OCI-M2 (cell line): ENCODE measurements around the gene NECTIN1.

ENCODE experiments used
- DNase-seq: peaks from one replicate; lab custom pipeline; 2025; ENCODE audit not compliant: unreplicated experiment; lab: John Stamatoyannopoulos, UW

Gene NECTIN1

GRCh38 chr11:119676461-119677020 is 52.5 kb downstream of the NECTIN1 start:
- DNase-seq: no peak

GRCh38 chr11:119673759-119674336 is 55.2 kb downstream of the NECTIN1 start:
- DNase-seq: no peak

DNA sequence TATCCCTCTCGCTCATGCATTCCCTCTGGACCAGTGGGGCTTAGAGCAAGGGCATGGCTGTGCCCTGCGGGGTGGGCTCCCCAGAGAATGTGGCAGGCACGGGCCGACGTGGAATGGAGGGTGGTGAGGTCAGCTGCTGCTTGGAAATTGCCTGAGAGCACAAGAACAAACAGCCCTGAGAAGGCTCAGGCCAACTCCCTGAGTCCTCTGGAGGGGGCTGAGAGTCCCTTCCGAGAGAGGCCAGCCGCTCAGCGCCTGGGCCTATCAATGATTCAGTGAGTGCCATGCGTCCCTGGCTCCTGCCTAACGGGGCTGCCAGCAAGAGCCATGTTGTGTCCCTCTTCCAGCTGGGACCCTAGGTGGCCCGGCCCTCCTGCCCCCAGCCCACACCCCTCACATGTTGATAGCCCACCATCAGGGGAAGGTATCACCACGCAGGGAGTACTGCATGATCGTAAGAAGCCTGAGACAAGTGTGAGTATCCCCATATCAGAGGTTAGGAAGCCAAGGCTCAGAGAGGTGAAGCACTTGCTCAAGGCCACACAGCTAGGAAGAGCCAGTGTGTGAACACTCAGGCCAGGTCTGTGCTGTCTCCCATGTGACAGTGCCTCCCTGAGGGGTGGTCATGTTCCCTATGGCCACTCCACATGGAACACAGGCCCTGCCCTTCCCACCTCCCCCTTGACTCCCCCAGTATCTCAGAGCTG is 55.8 kb downstream of the NECTIN1 start:
- DNase-seq: no peak

DNA sequence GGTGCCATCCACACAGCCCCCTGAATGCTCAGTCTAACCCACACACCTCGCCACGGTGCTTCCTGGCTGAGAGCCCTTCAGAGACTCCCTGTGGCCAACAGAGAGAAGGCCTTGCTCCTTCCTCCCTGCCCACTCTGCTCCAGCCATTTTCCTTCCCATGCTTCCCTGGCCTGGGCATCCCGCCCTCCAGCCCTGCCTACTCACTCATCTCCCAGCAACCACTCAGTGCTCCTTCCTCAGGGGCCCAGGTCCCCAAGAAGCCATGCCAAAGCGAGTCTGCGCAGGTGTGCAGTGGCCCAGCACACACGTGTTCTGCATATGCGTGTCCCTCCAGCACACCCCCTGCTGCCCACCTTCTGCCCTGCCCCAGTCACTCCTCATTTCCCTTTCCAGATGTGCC is 56.4 kb downstream of the NECTIN1 start:
- no peak for DNase-seq

DNA sequence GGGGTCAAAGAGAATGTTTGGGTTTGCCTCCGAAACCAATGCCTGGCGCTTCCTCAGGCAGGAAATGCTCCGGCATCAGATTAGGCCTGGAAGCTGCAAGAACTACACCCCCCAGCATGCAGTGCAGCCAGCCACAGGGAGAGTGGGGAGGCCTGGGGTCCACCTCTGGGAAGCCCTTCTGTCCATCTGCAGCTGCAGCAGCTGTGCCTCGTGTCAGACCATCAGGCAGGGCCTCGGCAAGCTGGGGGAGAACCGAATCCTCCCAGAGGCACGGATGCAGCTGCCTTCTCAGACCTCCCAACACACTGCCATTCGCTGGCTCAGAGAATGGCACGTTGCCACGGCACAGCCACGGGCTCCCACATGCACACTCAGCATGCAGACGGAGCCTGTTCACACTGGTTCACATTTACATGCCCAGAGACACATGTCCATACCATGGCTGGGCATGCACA is 57.4 kb downstream of the NECTIN1 start:
- no peak for DNase-seq

GRCh38 chr11:119671051-119671450 is 57.9 kb downstream of the NECTIN1 start:
- no peak for DNase-seq

DNA sequence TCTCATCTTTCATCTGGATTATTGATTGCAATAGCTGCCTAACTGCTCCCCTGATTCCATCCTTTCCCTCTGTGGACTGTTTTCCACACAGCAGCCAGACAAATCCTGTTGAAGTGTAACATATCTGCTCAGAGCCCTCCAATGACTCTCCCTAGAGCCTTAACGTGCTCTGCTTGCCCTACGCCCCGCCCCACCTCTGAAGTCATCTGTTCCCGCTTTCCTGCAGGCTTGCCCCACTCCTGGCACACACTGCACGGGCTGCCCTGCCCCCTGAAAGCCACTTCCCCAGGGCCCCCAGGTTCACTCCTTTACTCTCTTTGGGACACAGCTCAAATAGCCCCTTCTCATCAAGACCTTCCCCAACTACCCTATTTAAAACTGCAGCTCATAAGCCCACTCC is 59.5 kb downstream of the NECTIN1 start:
- no peak for DNase-seq

- no peak for DNase-seq
Measured at GRCh38 chr11:119668676-119669075, 60.3 kb downstream of the NECTIN1 start.

DNA sequence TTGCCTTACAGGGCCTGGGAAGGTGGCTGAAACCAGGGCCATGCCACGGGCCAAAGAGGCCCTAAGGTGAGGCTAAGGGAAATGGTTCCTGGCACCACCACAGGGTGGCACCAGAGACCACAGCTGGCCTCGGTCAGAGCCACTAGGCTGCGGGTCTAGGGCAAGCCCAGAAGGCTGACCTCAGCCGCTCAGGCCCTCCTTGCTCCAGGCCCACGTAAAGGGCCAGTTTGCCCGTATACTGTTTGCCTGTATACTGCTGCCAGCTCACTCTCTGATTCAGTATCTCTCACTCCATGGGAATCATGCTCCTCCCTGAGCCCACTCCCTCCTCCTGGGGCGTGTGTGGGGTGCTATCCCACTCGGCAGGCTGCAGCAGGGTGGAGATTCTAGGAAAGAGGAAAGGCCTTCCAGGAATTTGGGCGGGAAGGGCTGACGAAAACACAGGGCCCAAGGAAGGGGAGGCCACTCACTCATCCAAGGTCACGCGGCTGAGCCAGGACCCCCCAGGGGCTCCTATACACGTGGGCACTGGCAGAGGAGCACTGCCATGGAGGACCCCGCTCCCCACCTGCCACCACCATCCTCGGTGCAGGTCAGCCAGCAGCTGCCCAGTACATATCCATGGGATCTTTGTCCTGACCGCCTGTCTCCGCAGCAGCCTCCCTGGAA is 62.4 kb downstream of the NECTIN1 start:
- DNase-seq: no peak

DNA sequence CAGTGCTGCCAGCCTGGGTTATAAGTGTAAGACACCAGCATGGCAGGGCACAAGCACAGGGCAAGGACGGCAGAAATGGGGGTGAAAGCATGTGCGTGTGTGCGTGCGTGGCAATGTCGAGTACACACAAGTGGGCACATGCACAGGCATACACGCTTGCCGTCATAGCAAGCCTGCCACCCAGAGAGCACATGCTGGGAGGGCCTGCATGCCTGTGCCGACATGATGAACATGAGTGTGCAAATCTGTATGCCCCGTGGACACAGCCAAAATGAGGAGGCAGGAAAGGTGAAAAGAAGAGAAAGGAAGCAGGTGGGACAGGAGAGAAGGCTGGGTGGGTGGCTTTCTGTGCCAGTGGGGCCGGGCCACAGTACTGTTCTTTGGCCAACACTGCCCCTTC is 62.9 kb downstream of the NECTIN1 start:
- DNase-seq: no peak

DNA sequence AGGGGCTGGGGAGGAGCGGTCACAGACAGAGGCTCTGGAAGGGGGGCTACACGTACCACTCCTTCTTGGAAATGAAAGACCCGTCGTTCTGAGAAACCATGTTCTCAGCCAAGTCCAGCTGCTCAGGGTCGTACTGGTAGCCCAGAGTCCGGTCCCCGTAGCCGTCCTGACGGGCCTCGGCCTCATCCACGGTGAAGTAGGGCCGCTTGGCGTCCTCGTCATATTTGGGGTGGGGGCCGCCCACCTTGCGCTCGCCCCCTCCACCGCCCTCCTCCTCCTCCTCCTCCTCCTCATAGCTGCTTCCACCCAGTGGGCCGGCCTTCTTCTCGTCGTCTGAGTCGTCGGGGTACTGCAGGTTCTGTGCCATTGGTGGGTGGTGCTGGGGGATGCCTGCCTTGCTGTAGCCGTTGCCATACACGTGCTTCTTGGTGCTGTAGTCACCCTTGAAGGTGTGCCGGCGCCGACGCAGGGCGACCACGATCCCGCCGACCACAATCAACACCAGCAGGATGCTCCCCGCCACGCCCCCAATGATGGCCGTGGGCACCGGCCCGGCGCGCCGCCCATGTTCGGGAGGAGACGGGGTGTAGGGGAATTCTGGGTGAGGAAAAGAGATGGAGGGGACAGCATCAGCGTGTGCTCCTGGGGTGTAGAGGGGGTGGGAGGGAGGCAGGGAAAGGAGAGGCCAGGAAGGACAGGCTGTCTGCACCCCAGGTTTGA is 64.1 kb downstream of the NECTIN1 start:
- DNase-seq: no peak

GRCh38 chr11:119664063-119664572 is 64.9 kb downstream of the NECTIN1 start:
- no peak for DNase-seq

DNA sequence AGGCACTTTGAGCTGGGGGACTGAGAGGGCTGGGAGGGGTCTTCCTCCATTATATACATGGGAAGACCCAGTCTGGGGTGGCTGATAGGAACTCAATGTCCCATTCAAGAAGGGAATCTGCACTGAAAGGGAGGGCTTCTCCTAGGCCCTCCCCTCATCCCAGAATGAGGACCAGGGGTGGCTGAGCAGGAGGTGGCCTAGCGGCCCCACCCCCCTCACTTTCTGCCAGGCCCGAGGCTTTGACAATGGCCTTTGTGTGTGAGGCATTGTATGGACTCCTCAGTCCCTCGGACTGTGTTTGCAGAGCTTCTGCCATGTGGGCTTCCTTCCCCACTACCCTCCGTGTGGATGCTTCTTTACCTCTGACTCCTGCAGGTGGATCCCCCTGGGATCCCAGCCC is 65.7 kb downstream of the NECTIN1 start:
- no peak for DNase-seq

GRCh38 chr11:119661226-119661625 is 67.8 kb downstream of the NECTIN1 start:
- no peak for DNase-seq

DNA sequence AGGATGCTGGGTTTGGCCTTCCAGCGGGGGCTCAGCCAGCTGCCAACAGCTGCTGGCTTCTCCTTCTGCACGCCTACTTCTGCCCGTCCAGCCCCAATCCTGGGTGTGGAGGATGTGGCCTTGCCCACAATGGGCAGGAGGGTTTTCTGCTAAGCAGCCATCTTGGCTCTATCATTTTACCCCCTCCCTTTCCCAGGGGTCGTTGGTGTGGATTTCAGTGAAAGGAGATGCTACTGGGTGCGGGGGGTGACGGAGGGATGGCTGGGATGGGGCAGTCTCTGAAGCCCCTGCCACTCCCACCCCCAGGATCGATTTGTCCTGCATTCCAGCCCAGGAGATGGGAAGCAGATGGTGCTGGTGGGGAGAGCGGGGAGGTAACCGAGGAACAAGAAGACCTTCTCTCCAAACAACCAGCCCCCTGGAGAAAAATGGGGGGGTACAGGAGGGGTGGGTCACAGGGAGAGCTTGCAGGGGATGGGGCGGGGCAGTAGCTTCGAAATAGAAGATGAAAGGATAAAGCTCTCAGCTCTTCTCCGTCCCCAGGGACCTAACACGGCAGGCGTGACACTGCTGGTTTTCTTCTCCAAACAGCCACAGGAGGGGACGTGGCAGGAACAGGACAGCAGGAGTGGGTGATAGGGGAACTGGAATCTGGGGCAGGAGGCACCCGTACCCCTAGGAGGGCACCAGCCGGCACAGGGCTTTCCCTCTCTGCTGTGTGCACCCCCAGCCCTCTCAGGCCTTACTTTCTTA is 68.9 kb downstream of the NECTIN1 start:
- no peak for DNase-seq

- DNase-seq: no peak
Measured at GRCh38 chr11:119652907-119653659, 75.9 kb downstream of the NECTIN1 start.

GRCh38 chr11:119651802-119652584 is 77.0 kb downstream of the NECTIN1 start:
- DNase-seq: no peak

DNA sequence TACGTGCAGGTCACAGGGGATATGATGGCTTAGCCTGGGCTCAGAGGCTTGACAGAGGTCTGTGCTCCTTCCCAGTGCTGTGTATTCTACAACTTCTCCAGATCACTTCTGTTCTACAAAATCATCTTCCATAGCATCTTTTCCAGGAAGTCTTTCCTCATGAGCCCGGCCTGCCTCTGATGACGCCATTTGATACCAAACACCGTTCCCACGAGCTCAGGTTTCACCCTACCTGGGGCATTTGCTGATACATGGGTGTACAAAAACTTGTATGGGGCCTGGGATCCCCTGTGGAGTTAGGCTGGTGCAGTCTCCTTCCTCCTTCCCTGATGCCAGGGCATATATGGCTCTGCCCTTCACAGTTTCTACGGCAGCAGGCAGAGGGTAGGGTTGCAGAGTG is 78.7 kb downstream of the NECTIN1 start:
- no peak for DNase-seq

GRCh38 chr11:119647254-119647653 is 81.7 kb downstream of the NECTIN1 start:
- DNase-seq: no peak
